ENCODE results near the gene ITPR2.

ITPR2 gene

DNA sequence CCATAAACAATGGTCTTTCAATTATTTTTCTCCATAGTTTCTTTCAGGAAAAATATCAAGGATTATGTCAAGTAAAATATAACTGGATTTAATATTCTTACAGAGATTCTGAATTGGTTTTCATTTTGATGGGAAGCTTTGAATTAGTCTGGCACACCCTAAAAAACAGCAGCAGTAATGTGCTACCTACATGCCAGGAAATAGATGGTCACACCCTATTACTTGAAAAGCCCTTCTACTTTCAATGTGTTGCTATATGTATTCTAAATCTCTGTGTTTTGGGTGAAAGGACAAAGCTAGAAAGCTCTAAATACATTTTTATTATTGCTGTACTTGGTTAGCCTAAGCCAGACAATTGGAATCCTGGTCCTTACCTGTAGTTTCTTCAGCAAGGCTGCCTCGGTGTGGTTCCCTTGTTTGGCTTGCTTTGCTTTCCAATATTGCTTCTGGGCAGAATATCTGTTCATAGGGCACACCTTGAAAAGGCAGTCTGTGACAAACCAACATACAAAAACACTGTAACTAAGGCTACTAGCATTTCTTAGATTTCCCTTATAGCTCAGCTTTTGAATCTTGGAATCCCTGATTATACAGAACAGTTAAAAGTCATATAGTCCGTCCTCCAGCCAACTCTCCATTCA, 107.6 kb downstream of the ITPR2 start:
- H3K36me3 ChIP-seq (ENCODE audit: control insufficient read depth, insufficient read depth, low read length), result 0 out of 2 replicates have a peak, but pooled peaks cover 1% of the 10 kb centered on the region
- no peak for DNase-seq (ENCODE audit: extremely low read depth, insufficient read length)
- no peak overlapping the region for H3K4me3 ChIP-seq (replicated peaks; ENCODE audit: low read depth, low read length)
- TF ChIP-seq, protein P1, sequence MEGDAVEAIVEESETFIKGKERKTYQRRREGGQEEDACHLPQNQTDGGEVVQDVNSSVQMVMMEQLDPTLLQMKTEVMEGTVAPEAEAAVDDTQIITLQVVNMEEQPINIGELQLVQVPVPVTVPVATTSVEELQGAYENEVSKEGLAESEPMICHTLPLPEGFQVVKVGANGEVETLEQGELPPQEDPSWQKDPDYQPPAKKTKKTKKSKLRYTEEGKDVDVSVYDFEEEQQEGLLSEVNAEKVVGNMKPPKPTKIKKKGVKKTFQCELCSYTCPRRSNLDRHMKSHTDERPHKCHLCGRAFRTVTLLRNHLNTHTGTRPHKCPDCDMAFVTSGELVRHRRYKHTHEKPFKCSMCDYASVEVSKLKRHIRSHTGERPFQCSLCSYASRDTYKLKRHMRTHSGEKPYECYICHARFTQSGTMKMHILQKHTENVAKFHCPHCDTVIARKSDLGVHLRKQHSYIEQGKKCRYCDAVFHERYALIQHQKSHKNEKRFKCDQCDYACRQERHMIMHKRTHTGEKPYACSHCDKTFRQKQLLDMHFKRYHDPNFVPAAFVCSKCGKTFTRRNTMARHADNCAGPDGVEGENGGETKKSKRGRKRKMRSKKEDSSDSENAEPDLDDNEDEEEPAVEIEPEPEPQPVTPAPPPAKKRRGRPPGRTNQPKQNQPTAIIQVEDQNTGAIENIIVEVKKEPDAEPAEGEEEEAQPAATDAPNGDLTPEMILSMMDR (IDR thresholded peaks at IDR 0.05; ENCODE audit: insufficient read depth, low read length, poor library complexity, severe bottlenecking), result no peak
- H3K27me3 ChIP-seq (replicated peaks; ENCODE audit: control insufficient read depth, insufficient read depth, low read length), result no peaks in the 10 kb centered on the region

DNA sequence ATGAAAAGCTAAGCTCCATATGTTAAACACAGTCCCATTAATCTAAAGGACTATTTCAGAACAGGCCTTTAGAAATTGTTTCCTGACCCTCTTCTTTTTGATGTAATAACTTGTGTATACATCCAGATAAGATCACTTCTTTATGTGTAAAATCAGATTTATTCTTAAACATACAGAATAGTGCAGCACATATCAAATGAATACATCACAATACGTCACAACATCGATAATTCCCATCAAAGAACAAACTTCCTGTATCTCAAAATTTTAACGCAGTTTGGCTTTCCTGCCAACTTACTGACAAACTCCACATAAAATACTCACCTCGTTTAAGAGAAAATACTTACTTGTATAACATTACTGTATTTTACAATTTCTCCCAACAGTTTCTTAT, 108.7 kb downstream of the ITPR2 start:
- TF ChIP-seq, protein P1 (IDR thresholded peaks at IDR 0.05; ENCODE audit: insufficient read depth, low read length, poor library complexity, severe bottlenecking), result no peak

DNA sequence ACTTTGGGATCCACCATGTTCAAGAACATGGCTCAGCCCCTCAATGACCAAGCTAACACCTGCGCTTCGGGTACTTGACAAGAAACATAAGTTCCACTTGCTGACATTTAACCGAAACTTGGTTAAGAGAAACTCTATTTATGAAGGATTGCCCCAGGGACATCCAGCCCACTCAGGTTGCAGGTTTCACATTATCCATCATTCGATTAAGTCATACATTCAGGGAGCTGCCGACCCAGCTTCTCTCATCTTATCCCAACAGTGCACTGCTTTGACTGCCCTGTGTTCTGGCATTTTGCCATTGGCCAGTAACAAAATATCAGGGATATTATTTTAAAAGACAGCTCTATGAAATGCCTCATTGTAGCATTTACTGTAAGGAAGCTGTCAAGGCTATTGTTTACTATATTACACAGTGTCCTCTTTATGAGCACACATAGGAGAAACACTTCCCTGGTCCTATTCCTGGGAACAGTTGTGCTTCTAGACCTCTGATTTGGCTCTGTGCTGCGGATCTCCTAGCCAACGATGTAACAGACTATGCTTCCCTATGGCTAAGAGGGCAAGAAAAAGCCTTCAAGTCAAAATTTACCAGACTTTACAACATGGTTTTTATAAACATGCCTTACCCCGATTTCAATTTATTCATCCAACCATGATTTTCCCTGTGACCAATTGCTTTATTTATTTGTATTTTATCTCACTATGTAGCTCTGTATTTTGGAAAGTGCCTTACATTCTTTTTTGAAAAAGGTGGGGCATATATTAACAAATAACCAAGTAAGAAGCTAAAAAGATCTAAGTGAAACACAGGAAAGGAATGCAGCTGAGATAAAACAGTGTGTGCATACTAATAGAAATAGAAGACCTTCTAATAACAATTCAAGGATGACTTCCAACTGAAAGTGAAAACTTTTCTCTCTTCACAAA, 109.3 kb downstream of the ITPR2 start:
- Histone ChIP-seq H3K4me3 (replicated peaks; ENCODE audit: low read depth, low read length) (no peak overlapping the region), H3K27me3 (replicated peaks; ENCODE audit: control insufficient read depth, insufficient read depth, low read length) (no peaks in the 10 kb centered on the region), H3K36me3 (ENCODE audit: control insufficient read depth, insufficient read depth, low read length) (0 out of 2 replicates have a peak, but pooled peaks cover 1% of the 10 kb centered on the region)
- DNase-seq (ENCODE audit: extremely low read depth, insufficient read length), result no peak
- TF ChIP-seq, protein P1 (IDR thresholded peaks at IDR 0.05; ENCODE audit: insufficient read depth, low read length, poor library complexity, severe bottlenecking), result no peak

More for the DNA sequence above, 108.7 kb downstream of the ITPR2 start:
- H3K36me3 ChIP-seq (ENCODE audit: control insufficient read depth, insufficient read depth, low read length), result 0 out of 2 replicates have a peak, but pooled peaks cover 1% of the 10 kb centered on the region
- no peak for DNase-seq (ENCODE audit: extremely low read depth, insufficient read length)
- no peak overlapping the region for H3K4me3 ChIP-seq (replicated peaks; ENCODE audit: low read depth, low read length)
- H3K27me3 ChIP-seq (replicated peaks; ENCODE audit: control insufficient read depth, insufficient read depth, low read length), result no peaks in the 10 kb centered on the region

DNA sequence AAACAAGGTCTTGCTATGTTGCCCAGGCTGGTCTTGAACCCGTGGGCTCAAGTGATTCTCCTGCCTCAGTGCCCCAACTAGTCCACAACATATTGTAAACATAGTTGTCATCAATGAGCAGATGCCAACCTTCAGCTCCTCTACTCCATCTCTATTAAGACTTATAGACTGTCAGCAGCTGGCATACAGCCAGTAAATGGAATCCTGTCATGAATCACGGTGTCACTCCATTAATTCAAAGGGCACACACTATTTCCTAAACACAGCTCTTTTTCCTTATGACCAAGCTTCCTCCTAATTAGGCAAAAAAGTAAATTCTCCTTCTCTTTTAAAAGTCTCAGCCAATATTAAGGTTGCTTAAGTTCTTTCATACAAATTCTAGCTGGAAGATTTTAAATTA, 111.2 kb downstream of the ITPR2 start:
- H3K27me3 ChIP-seq (replicated peaks; ENCODE audit: control insufficient read depth, insufficient read depth, low read length), result no peaks in the 10 kb centered on the region
- DNase-seq (ENCODE audit: extremely low read depth, insufficient read length), result no peak
- H3K4me3 ChIP-seq (replicated peaks; ENCODE audit: low read depth, low read length), result no peak overlapping the region
- TF ChIP-seq, protein P1 (IDR thresholded peaks at IDR 0.05; ENCODE audit: insufficient read depth, low read length, poor library complexity, severe bottlenecking), result no peak
- H3K36me3 ChIP-seq (ENCODE audit: control insufficient read depth, insufficient read depth, low read length), result no peaks in the 10 kb centered on the region

DNA sequence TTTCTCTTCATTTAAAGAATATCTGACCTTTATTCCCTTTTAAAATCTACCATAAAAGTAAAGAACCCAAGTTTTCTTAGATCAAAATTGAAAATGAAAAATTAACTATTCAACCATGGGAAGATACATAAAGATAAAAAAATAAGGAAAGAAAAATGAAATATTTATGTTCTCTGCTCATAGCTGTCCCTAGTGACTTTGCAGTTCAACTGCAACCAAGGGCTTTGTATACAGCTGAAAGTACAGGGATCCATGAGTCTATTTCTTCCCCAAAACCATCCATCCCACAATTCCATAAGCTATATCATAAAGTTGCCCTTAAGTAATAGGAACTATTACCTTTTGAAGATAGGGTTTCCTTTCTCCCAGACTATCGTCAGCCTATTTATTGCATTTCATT, 113.1 kb downstream of the ITPR2 start:
- Histone ChIP-seq H3K4me3 (replicated peaks; ENCODE audit: low read depth, low read length) (no peak overlapping the region), H3K36me3 (ENCODE audit: control insufficient read depth, insufficient read depth, low read length) (peaks cover 1% of the 10 kb centered on the region; the same call in 1 of the 2 replicates), H3K27me3 (replicated peaks; ENCODE audit: control insufficient read depth, insufficient read depth, low read length) (no peaks in the 10 kb centered on the region)
- no peak for DNase-seq (ENCODE audit: extremely low read depth, insufficient read length)
- TF ChIP-seq, protein P1 (IDR thresholded peaks at IDR 0.05; ENCODE audit: insufficient read depth, low read length, poor library complexity, severe bottlenecking), result no peak
